Measurements from ENCODE around the gene CAB39L. TPM values are rescaled to one million over a fixed set of nuclear protein-coding genes. Genes with fewer than 3 reads are reported as not detected.

CAB39L gene
- total and polyA plus RNA-seq, 2 experiments from 2014 or later, result 3.3 to 4.4 TPM

DNA sequence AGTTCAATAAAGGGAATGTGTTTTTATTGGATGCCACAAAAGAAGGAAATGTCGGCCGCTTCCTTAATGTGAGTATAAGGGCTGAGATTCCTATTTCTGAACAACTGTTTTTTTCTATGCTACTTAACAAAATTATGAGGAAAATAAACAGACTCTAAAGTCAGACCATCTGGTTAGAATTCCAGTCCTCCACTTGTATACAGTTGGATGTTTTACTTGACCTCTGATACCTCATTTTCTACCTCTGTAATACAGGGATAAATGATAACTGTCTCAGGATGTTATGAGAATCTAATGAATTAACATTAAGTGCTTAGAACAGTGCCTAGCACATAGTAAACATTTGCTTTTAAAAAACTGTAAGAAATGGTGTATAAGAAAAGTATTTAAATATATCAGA, 44.7 kb upstream of the CAB39L start:
- no peaks in the 10 kb centered on the region for H3K36me3 ChIP-seq (ENCODE audit: insufficient read depth)
- H3K4me3 ChIP-seq, result no peak overlapping the region
- H3K27ac ChIP-seq (ENCODE audit: low read depth), result no peak overlapping the region
- no peak for TF ChIP-seq EZH2 (IDR thresholded peaks at IDR 0.05; ENCODE audit: low read depth, unreplicated experiment)
- no peak for TF ChIP-seq JUNB (IDR thresholded peaks at IDR 0.05; ENCODE audit: unreplicated experiment)
- TF ChIP-seq, protein P1, sequence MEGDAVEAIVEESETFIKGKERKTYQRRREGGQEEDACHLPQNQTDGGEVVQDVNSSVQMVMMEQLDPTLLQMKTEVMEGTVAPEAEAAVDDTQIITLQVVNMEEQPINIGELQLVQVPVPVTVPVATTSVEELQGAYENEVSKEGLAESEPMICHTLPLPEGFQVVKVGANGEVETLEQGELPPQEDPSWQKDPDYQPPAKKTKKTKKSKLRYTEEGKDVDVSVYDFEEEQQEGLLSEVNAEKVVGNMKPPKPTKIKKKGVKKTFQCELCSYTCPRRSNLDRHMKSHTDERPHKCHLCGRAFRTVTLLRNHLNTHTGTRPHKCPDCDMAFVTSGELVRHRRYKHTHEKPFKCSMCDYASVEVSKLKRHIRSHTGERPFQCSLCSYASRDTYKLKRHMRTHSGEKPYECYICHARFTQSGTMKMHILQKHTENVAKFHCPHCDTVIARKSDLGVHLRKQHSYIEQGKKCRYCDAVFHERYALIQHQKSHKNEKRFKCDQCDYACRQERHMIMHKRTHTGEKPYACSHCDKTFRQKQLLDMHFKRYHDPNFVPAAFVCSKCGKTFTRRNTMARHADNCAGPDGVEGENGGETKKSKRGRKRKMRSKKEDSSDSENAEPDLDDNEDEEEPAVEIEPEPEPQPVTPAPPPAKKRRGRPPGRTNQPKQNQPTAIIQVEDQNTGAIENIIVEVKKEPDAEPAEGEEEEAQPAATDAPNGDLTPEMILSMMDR (conservative IDR thresholded peaks at IDR 0.05; ENCODE audit: low read depth in 2 of 2), result no peak
- no peak for TF ChIP-seq NANOG (IDR thresholded peaks at IDR 0.05; ENCODE audit: borderline replicate concordance)
- no peak for TF ChIP-seq EZH2phosphoT487 (IDR thresholded peaks at IDR 0.05; ENCODE audit: unreplicated experiment)
- TF ChIP-seq, protein P2, sequence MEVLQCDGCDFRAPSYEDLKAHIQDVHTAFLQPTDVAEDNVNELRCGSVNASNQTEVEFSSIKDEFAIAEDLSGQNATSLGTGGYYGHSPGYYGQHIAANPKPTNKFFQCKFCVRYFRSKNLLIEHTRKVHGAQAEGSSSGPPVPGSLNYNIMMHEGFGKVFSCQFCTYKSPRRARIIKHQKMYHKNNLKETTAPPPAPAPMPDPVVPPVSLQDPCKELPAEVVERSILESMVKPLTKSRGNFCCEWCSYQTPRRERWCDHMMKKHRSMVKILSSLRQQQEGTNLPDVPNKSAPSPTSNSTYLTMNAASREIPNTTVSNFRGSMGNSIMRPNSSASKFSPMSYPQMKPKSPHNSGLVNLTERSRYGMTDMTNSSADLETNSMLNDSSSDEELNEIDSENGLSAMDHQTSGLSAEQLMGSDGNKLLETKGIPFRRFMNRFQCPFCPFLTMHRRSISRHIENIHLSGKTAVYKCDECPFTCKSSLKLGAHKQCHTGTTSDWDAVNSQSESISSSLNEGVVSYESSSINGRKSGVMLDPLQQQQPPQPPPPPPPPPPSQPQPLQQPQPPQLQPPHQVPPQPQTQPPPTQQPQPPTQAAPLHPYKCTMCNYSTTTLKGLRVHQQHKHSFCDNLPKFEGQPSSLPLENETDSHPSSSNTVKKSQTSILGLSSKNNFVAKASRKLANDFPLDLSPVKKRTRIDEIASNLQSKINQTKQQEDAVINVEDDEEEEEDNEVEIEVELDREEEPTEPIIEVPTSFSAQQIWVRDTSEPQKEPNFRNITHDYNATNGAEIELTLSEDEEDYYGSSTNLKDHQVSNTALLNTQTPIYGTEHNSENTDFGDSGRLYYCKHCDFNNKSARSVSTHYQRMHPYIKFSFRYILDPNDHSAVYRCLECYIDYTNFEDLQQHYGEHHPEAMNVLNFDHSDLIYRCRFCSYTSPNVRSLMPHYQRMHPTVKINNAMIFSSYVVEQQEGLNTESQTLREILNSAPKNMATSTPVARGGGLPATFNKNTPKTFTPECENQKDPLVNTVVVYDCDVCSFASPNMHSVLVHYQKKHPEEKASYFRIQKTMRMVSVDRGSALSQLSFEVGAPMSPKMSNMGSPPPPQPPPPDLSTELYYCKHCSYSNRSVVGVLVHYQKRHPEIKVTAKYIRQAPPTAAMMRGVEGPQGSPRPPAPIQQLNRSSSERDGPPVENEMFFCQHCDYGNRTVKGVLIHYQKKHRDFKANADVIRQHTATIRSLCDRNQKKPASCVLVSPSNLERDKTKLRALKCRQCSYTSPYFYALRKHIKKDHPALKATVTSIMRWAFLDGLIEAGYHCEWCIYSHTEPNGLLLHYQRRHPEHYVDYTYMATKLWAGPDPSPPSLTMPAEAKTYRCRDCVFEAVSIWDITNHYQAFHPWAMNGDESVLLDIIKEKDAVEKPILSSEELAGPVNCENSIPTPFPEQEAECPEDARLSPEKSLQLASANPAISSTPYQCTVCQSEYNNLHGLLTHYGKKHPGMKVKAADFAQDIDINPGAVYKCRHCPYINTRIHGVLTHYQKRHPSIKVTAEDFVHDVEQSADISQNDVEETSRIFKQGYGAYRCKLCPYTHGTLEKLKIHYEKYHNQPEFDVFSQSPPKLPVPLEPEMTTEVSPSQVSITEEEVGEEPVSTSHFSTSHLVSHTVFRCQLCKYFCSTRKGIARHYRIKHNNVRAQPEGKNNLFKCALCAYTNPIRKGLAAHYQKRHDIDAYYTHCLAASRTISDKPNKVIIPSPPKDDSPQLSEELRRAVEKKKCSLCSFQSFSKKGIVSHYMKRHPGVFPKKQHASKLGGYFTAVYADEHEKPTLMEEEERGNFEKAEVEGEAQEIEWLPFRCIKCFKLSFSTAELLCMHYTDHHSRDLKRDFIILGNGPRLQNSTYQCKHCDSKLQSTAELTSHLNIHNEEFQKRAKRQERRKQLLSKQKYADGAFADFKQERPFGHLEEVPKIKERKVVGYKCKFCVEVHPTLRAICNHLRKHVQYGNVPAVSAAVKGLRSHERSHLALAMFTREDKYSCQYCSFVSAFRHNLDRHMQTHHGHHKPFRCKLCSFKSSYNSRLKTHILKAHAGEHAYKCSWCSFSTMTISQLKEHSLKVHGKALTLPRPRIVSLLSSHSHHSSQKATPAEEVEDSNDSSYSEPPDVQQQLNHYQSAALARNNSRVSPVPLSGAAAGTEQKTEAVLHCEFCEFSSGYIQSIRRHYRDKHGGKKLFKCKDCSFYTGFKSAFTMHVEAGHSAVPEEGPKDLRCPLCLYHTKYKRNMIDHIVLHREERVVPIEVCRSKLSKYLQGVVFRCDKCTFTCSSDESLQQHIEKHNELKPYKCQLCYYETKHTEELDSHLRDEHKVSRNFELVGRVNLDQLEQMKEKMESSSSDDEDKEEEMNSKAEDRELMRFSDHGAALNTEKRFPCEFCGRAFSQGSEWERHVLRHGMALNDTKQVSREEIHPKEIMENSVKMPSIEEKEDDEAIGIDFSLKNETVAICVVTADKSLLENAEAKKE (CRISPR knock-in tag; IDR thresholded peaks at IDR 0.05), result no peak
- TF ChIP-seq STAT1 (IDR thresholded peaks at IDR 0.05; ENCODE audit: unreplicated experiment), result no peak
- TF ChIP-seq, protein P3, sequence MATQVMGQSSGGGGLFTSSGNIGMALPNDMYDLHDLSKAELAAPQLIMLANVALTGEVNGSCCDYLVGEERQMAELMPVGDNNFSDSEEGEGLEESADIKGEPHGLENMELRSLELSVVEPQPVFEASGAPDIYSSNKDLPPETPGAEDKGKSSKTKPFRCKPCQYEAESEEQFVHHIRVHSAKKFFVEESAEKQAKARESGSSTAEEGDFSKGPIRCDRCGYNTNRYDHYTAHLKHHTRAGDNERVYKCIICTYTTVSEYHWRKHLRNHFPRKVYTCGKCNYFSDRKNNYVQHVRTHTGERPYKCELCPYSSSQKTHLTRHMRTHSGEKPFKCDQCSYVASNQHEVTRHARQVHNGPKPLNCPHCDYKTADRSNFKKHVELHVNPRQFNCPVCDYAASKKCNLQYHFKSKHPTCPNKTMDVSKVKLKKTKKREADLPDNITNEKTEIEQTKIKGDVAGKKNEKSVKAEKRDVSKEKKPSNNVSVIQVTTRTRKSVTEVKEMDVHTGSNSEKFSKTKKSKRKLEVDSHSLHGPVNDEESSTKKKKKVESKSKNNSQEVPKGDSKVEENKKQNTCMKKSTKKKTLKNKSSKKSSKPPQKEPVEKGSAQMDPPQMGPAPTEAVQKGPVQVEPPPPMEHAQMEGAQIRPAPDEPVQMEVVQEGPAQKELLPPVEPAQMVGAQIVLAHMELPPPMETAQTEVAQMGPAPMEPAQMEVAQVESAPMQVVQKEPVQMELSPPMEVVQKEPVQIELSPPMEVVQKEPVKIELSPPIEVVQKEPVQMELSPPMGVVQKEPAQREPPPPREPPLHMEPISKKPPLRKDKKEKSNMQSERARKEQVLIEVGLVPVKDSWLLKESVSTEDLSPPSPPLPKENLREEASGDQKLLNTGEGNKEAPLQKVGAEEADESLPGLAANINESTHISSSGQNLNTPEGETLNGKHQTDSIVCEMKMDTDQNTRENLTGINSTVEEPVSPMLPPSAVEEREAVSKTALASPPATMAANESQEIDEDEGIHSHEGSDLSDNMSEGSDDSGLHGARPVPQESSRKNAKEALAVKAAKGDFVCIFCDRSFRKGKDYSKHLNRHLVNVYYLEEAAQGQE (IDR thresholded peaks at IDR 0.05; ENCODE audit: unreplicated experiment), result no peak
- no peak for TF ChIP-seq CREB1 (CRISPR knock-in tag; IDR thresholded peaks at IDR 0.05; ENCODE audit: low read depth)
- no peak for TF ChIP-seq ZNF331 (CRISPR knock-in tag; IDR thresholded peaks at IDR 0.05; ENCODE audit: low read depth)
- no peak for TF ChIP-seq ZNF114 (CRISPR knock-in tag; IDR thresholded peaks at IDR 0.05)
- no peak for TF ChIP-seq POLR2AphosphoS5 (IDR thresholded peaks at IDR 0.05; ENCODE audit: low read depth)
- TF ChIP-seq, protein P4, sequence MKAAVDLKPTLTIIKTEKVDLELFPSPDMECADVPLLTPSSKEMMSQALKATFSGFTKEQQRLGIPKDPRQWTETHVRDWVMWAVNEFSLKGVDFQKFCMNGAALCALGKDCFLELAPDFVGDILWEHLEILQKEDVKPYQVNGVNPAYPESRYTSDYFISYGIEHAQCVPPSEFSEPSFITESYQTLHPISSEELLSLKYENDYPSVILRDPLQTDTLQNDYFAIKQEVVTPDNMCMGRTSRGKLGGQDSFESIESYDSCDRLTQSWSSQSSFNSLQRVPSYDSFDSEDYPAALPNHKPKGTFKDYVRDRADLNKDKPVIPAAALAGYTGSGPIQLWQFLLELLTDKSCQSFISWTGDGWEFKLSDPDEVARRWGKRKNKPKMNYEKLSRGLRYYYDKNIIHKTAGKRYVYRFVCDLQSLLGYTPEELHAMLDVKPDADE (IDR thresholded peaks at IDR 0.05), result no peak
- H3K27me3 ChIP-seq (ENCODE audit: insufficient read depth), result no peaks in the 10 kb centered on the region
- H3K9me2 ChIP-seq (ENCODE audit: insufficient read depth), result no peaks in the 10 kb centered on the region
- H3K4me1 Mint-ChIP-seq, result no peaks in the 10 kb centered on the region
- H3K9me3 Mint-ChIP-seq, result no peaks in the 10 kb centered on the region
- no peaks in the 10 kb centered on the region for H3K79me2 ChIP-seq (replicated peaks; ENCODE audit: insufficient read depth)
- H3K27ac Mint-ChIP-seq, result no peak overlapping the region
- no peaks in the 10 kb centered on the region for H4K20me1 ChIP-seq (replicated peaks; ENCODE audit: insufficient read depth)
- H2AFZ ChIP-seq, result no peak overlapping the region
- H3K4me2 ChIP-seq, result no peak overlapping the region
- H3K4me3 Mint-ChIP-seq, result no peak overlapping the region
- no peaks in the 10 kb centered on the region for H3F3A ChIP-seq (replicated peaks; ENCODE audit: low read depth)
- no peak for DNase-seq (ENCODE audit: low spot score)
- no peaks in the 10 kb centered on the region for H3K27me3 Mint-ChIP-seq (ENCODE audit: insufficient read depth, low read depth, poor library complexity)
- no peak for ATAC-seq
- H3K4me1 ChIP-seq (ENCODE audit: insufficient read depth), result no peaks in the 10 kb centered on the region
- H3K36me3 Mint-ChIP-seq (ENCODE audit: low read depth), result no peaks in the 10 kb centered on the region

Measured in GM23338 (cell line).